AG09319 (cell line): ENCODE results near the gene FXN.

Source experiments
- DNase-seq: peaks from one replicate; pipeline ENCODE4 v3.0.0-alpha.2; 2010; ENCODE audit warnings: low read depth; ENCODE audit errors: extremely low read depth
- TF ChIP-seq, protein P1 (sequence below): IDR thresholded peaks from 2 replicates; pipeline ENCODE4 v1.5.1; 2011; ENCODE audit warnings: low read depth, mild to moderate bottlenecking, inconsistent platforms, low read length, moderate library complexity

FXN gene

DNA sequence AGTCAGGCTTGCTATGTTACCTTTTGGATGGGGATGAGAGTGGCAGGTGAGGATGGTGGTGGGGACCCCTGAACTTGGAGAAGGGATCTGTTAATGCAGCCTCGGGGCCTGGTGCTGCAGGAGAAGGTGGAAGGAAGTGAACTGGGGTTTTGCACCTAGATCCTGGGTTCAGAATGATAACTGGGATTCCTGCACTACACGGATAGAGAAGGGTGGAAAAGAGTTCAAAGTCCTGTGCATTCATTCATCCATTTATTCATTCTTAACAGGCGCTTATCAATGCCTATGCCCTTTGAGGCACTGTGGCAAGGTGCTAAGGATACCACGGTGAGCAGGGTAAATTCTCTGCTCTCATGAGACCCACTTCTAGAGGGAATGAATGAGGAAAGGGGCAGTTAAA lies 96.8 kb downstream of the FXN start:
- TF ChIP-seq, protein P1, sequence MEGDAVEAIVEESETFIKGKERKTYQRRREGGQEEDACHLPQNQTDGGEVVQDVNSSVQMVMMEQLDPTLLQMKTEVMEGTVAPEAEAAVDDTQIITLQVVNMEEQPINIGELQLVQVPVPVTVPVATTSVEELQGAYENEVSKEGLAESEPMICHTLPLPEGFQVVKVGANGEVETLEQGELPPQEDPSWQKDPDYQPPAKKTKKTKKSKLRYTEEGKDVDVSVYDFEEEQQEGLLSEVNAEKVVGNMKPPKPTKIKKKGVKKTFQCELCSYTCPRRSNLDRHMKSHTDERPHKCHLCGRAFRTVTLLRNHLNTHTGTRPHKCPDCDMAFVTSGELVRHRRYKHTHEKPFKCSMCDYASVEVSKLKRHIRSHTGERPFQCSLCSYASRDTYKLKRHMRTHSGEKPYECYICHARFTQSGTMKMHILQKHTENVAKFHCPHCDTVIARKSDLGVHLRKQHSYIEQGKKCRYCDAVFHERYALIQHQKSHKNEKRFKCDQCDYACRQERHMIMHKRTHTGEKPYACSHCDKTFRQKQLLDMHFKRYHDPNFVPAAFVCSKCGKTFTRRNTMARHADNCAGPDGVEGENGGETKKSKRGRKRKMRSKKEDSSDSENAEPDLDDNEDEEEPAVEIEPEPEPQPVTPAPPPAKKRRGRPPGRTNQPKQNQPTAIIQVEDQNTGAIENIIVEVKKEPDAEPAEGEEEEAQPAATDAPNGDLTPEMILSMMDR, result no peak
- no peak for DNase-seq

DNA sequence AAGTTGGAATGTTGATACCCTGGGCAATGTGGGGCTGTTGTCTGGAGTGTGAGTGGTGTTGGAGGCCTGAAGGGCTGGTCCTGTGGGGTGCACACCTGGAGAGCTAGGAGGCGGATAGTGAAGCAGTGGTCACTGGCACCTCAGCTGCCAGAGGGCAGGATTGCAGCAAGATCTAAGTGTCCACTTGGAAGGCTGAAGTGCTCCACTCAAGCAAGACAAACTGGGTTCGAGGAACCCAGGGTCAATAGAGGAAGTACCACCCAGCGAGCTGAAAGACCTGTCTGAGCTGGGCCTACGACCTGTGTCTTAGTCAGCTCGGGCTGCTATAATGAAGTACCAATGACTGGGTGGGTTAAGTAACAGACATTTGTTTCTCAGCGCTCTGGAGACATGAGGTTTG lies 98.9 kb downstream of the FXN start:
- TF ChIP-seq, protein P1, result no peak
- no peak for DNase-seq

DNA sequence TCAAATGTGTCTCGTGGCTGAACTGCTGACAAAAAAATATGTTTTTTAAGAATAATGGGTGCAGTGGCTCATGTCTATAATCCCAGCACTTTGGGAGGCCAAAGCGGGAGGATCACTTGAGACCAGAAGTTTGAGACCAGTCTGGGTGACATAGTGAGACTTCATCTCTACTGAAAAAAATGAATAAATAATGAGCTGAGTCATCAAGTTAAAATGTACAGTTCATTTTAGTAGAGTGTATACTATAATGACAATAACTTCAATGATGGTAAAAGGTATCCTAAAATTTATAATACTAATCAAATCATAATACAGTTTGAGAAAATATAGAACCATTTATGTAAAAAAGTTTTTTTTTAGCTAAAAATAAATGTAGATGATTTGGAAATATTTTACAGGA lies 100.6 kb downstream of the FXN start:
- no peak for DNase-seq
- TF ChIP-seq, protein P1, result no peak

DNA sequence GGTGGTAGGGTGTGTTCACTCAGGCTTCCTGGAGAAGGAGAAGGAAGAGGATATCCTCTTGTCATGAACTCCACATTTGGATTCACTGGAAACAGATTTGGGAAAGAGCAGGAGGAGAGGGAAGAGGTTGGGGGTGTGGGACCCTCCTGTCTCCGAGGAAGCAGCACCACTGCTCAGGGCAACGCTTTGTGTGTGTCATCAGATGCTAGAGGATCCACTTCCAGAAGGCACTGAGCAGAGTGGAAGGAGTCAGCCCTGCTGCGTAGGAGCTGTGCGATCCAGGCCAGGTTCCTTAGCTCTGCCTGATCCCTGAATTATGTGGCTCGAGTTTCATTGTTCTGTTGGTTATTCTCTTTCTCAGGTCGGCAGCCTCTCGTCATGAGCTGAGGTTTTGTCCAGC lies 101.2 kb downstream of the FXN start:
- TF ChIP-seq, protein P1, result no peak
- DNase-seq, result no peak

DNA sequence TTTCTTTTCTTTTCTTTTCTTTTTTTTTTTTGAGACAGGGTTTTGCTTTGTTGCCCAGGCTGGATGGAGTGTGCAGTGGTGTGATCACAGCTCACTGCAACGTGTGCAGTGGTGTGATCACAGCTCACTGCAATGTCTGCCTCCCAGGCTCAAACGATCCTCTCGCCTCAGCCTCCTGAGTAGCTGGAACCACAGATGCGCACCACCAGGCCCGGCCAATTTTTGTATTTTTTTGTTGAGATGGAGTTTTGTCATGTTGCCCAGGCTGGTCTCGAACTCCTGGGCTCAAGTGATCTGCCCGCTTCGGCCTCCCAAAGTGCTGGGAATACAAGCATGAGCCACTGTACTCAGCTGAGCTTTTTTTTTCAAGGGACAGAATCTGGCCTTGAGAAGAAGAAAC lies 101.8 kb downstream of the FXN start:
- TF ChIP-seq, protein P1, result no peak

DNA sequence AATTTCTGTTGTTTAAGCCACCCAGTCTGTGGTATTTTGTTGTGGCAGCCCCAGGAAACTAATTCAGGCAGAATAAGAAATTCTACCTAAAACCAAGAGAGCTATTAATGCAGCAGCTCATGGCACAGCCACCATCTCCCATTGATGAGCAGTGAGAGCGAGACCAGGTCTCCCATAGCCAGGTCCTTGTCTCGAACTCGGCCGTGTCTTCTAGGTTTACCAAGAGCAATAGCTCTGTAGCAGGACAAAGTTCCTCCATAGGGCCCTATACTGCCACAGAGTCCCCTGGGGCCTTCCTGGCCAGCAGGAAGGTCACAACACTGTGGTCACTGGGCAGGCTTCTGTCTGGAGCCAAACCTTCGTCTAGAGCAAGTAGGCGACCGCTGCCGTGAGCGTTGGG lies 104.0 kb downstream of the FXN start:
- TF ChIP-seq, protein P1, result no peak
- DNase-seq, result no peak

More for the DNA sequence above, 101.8 kb downstream of the FXN start:
- no peak for DNase-seq

DNA sequence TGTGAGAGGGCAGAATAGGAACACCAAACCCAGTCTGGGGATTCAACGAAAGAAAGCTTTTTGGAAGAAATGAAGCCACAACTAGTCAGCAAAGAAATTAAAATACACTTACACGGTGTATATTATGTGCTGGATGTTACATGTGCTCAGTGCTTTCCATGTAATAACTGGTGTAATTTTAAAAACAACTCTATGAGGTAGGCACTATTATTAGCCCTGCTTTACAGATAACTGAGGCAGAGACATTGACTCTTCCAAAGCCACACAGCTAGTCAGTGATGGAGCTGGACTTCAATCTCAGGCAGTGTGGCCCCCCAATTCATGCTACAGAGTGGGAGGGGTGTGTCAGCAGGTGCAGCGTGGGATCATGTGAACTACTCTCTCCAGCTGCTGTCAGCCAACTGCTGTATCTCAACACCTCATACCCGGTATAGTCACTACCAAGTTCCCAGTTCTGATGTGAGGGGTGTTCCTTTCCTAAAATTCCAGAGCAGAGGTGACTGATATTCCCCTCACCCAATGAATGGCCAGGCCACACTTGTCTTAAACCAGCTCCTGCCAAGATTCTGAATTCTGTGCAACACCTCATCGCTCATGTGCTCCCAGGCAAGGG lies 104.7 kb downstream of the FXN start:
- no peak for DNase-seq
- TF ChIP-seq, protein P1, result no peak
